GM19395 (cell line): ENCODE results near the gene PWWP2A.
"Not testable (repeated sequence)": the region's sequence is repeated elsewhere in the genome, so short reads cannot be mapped to it uniquely, and the experiment has no call there.

ENCODE experiments used
- ATAC-seq: cut with Tn5 transposase; IDR thresholded peaks from one replicate; pipeline ENCODE4 v1.9.1; 2021; ENCODE audit warnings: mild to moderate bottlenecking, moderate library complexity; ENCODE audit not compliant: unreplicated experiment

Gene PWWP2A

GRCh38 chr5:160119142-160119904, at the start of gene PWWP2A:
PWWP2A (minus strand) TSS chr5:160119450; CDS start chr5:160119388, 62 bp downstream.
- peak; percentile 91 for ATAC-seq

DNA sequence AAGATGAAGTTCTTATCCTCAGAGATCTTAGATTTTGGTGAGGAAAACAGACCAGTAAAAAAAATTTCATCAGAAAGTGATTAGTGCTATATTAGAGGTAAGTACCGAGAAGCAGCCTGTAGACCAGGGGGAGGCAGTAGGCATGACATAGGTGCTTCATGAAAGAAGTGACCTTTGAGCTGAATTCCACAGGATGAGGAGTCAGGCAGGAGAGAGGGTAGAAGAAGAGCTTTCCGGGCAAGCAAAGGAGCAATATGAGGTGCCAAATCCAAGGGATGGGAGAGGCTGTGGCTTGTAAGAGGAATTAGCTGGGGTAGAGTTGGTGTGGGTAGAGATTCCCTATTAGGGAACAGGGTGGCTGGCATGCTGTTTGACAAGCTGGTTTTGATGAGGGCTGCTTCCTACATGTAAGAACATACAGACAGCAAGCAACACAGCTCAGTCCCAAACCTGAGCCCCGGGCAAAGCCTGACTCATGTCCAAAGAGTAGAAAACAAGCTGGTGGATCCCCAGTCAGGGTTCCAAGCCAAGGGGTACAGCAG, 48.4 kb upstream of the PWWP2A start:
- no peak for ATAC-seq

GRCh38 chr5:160166973-160167623, 47.8 kb upstream of the PWWP2A start:
- ATAC-seq: no peak

DNA sequence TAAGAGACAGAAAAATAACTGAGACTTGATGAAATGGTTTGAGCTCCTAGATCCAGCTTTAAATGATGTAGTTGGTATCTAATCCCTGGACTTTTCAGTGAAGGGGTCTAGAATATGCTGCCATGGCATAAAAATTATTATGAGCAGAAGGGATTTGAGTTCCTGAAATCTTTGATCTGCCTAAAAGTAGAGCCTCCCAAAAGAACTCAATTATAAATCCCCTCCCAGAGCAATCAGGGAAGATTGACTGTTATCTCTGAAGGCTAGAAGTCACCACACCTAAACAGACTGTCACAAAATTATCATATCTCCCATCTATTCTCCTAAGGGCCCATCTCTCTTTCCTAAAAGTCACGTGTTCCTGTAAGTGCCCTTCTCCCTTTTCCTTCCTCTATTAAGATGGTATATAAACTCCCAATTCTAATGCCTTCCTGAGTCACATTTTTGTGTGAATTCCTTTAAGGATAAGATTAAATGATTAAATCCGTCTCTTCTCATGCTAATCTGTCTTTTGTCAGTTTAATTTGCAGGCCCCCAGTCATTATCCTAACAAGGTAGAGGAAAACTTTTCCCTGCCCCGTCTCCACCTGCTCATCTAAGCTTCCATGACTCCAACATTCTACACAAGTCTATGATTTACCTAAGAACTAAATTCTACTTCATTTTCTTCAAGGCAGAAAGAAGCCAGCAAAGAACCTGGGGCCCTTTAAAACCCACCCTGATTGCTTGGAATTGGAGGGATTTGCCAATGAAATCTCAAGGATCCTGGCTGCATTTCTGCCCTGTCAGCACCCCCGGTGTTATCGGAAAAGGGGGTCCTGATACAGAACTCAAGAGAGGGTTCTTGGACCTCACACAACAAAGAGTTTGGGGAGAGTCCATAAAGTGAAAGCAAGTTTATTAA, 47.1 kb upstream of the PWWP2A start:
- ATAC-seq: no peak

GRCh38 chr5:160165137-160166068, 46.2 kb upstream of the PWWP2A start:
- no peak for ATAC-seq

GRCh38 chr5:160162910-160163309, 43.7 kb upstream of the PWWP2A start:
- ATAC-seq: no peak

- no peak for ATAC-seq
These were observed 42.4 kb upstream of the PWWP2A start for GRCh38 chr5:160161626-160162025.

DNA sequence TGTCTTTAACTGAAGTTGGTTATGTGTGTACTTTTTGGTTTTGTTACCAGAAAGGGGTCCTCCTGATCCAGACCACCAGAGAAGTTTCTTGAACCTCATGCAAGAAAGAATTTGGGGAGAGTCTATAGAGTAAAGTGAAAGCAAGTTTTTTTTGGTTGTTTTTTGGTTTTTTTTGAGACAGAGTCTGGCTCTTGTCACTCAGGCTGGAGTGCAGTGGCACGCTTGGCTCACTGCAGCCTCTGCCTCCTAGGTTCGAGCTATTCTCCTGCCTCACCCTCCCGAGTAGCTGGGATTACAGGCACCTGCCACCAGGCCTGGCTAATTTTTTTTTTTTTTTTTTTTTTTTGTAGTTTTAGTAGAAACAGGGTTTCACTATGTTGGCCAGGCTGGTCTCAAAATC, 41.6 kb upstream of the PWWP2A start:
- not testable (repeated sequence) for ATAC-seq

GRCh38 chr5:160159991-160160792, 40.9 kb upstream of the PWWP2A start:
- ATAC-seq: peak; percentile 63

DNA sequence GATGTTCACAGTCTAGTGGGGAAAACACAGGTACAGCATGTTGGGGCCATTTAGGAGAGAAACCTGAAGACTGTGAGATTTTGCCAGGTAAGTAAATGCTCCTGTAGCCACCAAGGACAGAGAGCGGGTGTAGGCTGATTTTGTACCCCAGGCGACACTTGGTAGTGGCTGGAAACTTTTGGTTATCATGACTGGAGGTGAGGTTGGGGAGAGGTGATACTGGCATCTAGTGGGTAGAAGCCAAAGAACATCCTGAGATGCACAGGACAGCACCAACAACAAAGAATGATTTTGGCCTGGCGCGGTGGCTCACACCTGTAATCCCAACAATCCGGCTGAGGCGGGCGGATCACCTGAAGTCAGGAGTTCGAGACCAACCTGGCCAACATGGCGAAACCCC, 38.8 kb upstream of the PWWP2A start:
- ATAC-seq: no peak

- no peak for ATAC-seq
These were observed 35.9 kb upstream of the PWWP2A start for GRCh38 chr5:160155017-160155750.

DNA sequence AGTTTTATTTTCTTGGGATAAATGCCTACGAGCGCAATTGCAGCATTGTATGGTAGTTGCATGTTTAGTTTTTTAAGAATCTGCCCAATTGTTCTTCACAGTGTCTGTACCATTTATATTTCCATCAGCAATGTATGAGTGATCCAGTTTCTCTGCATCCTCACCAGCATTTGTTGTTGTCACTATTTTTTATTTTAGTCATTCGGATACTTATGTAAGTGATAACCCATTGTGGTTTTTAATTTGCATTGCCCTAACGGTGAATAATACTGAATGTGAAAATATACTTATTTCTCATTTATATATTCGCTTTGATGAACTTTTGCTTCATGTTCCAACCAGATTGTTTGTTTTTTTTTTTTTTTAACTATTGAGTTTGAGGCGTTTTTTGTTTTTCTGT, 33.7 kb upstream of the PWWP2A start:
- no peak for ATAC-seq

- peak; percentile 74 for ATAC-seq
These were observed 33.0 kb upstream of the PWWP2A start for GRCh38 chr5:160152287-160152686.

DNA sequence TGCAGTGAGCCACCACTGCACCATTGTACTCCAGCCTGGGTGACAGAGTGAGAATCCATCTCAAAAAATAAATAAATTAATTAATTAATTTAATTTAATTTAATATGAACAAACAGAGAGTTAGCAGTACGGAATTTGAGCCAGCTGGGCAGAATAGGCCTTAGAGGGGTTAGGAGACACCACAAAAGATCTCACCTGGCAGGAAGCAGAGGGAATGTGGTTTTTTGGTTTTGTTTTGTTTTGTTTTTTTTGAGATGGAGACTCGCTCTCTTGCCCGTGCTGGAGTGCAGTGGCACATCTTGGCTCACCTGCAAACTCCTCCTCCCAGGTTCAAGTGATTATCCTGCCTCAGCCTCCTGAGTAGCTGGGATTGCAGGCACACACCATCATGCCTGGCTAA, 31.8 kb upstream of the PWWP2A start:
- ATAC-seq: no peak

DNA sequence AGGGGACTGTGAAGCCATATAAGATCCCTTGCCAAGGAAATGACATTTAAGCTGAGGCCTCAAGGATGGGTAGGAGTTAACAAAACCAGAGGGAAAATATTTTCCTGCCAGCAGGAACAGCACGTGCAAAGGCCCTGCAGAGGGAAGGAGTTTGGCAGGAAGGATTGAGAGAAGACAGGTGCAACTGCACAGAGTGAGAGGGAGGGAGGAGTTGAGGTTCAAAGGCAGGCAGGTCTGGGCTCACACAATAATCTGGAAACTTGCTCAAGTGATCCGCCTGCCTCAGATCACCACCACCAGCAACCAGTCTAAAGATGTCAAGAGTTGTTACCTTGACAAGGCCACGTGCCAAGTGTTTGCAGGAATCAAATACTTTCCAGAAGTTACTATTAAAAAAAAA, 31.1 kb upstream of the PWWP2A start:
- ATAC-seq: no peak

DNA sequence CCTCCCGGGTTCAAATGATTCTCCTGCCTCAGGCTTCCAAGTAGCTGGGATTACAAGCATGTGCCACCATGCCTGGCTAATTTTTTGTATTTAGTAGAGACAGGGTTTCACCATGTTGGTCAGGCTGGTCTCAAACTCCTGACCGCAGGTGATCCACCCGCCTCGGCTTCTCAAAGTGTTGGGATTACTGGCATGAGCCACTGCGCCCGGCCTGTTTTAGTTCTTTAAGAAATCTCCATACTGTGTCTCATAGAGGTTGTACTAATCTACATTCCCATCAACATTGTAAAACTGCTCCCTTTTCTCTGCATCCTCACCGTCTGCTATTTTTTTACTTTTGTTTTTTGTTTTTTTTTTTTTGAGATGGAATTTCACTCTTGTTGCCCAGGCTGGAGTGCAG, 25.2 kb upstream of the PWWP2A start:
- not testable (repeated sequence) for ATAC-seq

GRCh38 chr5:160134332-160134731, 15.1 kb upstream of the PWWP2A start:
- ATAC-seq: no peak

DNA sequence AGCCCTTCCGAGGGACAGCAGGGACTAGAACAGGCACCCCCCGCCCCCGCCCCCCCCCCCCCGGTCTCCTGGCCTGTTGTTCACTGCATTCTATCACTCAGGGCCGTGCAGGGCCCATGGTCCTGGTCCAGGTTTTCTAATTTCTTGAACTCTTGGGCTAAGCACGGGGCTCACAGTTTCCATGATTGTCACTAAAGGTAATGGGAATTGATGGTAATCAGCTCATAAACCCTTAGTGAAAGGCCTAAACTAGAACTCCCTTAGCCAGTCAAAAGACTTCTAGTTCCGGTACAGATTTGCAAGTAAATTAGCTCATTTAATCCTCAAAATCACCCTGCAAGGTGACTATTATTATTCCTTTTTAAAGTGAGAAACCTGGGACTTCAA, 14.7 kb upstream of the PWWP2A start:
- no peak for ATAC-seq
